Measurements from ENCODE around the gene ARSH. TPM values are rescaled to one million over a fixed set of nuclear protein-coding genes. Genes with fewer than 3 reads are reported as not detected.
"Not testable (repeated sequence)": the region's sequence is repeated elsewhere in the genome, so short reads cannot be mapped to it uniquely, and the experiment has no call there.

Gene ARSH
- total and polyA plus RNA-seq, 4 donors: 0.02 TPM; not detected in 3

DNA sequence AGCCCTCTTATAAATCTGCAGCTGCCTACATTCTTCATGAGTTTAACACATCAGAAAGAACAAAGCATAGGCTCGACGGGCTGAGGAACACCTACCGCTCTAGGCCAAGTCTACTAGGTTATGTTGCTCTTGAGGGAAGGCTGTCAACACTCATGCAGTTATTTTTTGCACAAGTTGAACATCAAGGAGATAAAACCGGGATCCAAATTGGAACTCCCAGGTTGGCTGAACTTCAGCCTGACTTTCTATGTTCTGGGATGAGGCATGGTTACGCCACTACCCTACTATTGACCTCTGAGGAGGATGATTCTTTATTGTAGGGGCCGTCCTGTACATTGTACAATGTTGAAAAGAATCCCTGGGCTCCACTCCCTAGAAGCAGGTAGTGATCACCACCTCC lies 37.3 kb upstream of the ARSH start:
- Histone ChIP-seq H3K27ac (ENCODE audit: low read depth in 1 of 2, low read length in 1 of 2) (no peak overlapping the region), H3K4me3 (no peak overlapping the region), H3K9me3 (ENCODE audit: control insufficient read depth in 4 of 4, insufficient read depth in 3 of 4, low read length in 3 of 4) (peaks cover 0 to 5% (median 0%) of the 10 kb centered on the region in 4 donors), H3K9ac (ENCODE audit: insufficient read depth in 1 of 2, low read length in 2 of 2) (no peak overlapping the region), H3K36me3 (ENCODE audit: control insufficient read depth in 4 of 4, insufficient read depth in 4 of 4, low read length in 4 of 4) (no peaks in the 10 kb centered on the region), H3K4me1 (ENCODE audit: control insufficient read depth in 5 of 5, insufficient read depth in 5 of 5, low read length in 5 of 5) (no peaks in the 10 kb centered on the region), H3K27me3 (ENCODE audit: control insufficient read depth in 3 of 3, insufficient read depth in 3 of 3, low read length in 2 of 3) (peaks cover 0 to 19% (median 3%) of the 10 kb centered on the region in 3 donors)
- 75 to 90% methylated on average over 6 of the region's 6 CpGs for WGBS, 2 donors
- TF ChIP-seq, protein P1, sequence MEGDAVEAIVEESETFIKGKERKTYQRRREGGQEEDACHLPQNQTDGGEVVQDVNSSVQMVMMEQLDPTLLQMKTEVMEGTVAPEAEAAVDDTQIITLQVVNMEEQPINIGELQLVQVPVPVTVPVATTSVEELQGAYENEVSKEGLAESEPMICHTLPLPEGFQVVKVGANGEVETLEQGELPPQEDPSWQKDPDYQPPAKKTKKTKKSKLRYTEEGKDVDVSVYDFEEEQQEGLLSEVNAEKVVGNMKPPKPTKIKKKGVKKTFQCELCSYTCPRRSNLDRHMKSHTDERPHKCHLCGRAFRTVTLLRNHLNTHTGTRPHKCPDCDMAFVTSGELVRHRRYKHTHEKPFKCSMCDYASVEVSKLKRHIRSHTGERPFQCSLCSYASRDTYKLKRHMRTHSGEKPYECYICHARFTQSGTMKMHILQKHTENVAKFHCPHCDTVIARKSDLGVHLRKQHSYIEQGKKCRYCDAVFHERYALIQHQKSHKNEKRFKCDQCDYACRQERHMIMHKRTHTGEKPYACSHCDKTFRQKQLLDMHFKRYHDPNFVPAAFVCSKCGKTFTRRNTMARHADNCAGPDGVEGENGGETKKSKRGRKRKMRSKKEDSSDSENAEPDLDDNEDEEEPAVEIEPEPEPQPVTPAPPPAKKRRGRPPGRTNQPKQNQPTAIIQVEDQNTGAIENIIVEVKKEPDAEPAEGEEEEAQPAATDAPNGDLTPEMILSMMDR (IDR thresholded peaks at IDR 0.05; ENCODE audit: control extremely low read depth, extremely low read depth): no peak
- DNase-seq: no peak
- ATAC-seq (ENCODE audit: insufficient read depth, low FRiP score): no peak

DNA sequence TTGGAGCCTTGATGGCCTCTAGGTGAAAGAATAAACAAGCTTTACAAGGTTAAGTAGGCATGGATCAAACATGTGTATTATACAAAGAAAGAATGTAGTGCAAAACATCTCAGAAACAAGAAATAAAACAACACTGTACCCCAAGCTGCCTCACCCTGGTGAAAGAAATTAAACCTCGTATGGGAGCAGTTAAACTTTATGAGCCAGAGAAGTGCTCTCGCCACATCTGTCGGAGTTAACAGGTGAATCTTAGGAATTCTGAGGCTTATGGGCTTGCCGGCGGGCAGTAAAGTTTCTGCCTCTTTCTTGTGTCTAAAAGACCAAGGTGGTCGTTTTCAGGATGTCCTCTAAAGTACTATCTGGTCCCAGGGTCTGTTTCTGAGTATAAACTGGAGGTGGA lies 34.0 kb upstream of the ARSH start:
- H3K36me3 ChIP-seq (ENCODE audit: control insufficient read depth in 4 of 4, insufficient read depth in 4 of 4, low read length in 4 of 4): no peaks in the 10 kb centered on the region
- no peak overlapping the region for H3K4me3 ChIP-seq
- no peaks in the 10 kb centered on the region for H3K4me1 ChIP-seq (ENCODE audit: control insufficient read depth in 5 of 5, insufficient read depth in 5 of 5, low read length in 5 of 5)
- WGBS, 2 donors: 88 to 93% methylated on average over 6 of the region's 6 CpGs
- ATAC-seq (ENCODE audit: insufficient read depth, low FRiP score) (no peak), DNase-seq (no peak)
- no peak overlapping the region for H3K27ac ChIP-seq (ENCODE audit: low read depth in 1 of 2, low read length in 1 of 2)
- H3K9me3 ChIP-seq (ENCODE audit: control insufficient read depth in 4 of 4, insufficient read depth in 3 of 4, low read length in 3 of 4): peaks cover 0 to 5% (median 0%) of the 10 kb centered on the region in 4 donors
- TF ChIP-seq, protein P1 (IDR thresholded peaks at IDR 0.05; ENCODE audit: control extremely low read depth, extremely low read depth): no peak
- H3K9ac ChIP-seq (ENCODE audit: insufficient read depth in 1 of 2, low read length in 2 of 2): no peak overlapping the region
- peaks cover 0 to 16% (median 3%) of the 10 kb centered on the region in 3 donors for H3K27me3 ChIP-seq (ENCODE audit: control insufficient read depth in 3 of 3, insufficient read depth in 3 of 3, low read length in 2 of 3)

DNA sequence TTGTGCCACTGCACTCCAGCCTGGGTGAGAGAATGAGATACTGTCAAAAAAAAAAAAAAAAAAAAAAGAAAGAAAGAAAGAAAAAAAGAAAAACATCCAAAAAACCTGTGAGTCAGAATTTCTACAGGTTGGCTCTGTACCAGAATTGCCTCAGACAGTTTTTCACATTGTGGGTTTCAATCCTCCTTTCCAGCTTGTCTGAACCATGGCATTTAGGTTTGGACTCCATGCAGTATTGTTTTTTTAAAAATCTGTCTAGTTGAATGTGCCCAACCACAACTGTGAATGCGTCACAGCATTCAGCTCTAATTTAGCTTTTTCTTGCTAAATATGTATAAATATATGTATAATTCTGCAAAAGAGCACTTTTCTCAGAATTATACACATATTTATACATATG lies 31.4 kb upstream of the ARSH start:
- no peak overlapping the region for H3K9ac ChIP-seq (ENCODE audit: insufficient read depth in 1 of 2, low read length in 2 of 2)
- H3K27me3 ChIP-seq (ENCODE audit: control insufficient read depth in 3 of 3, insufficient read depth in 3 of 3, low read length in 2 of 3): peaks cover 0 to 9% (median 3%) of the 10 kb centered on the region in 3 donors
- H3K27ac ChIP-seq (ENCODE audit: low read depth in 1 of 2, low read length in 1 of 2): no peak overlapping the region
- H3K36me3 ChIP-seq (ENCODE audit: control insufficient read depth in 4 of 4, insufficient read depth in 4 of 4, low read length in 4 of 4): no peaks in the 10 kb centered on the region
- no peaks in the 10 kb centered on the region for H3K4me1 ChIP-seq (ENCODE audit: control insufficient read depth in 5 of 5, insufficient read depth in 5 of 5, low read length in 5 of 5)
- TF ChIP-seq, protein P1 (IDR thresholded peaks at IDR 0.05; ENCODE audit: control extremely low read depth, extremely low read depth): no peak
- H3K9me3 ChIP-seq (ENCODE audit: control insufficient read depth in 4 of 4, insufficient read depth in 3 of 4, low read length in 3 of 4): peaks cover 0 to 5% (median 0%) of the 10 kb centered on the region in 4 donors
- no peak overlapping the region for H3K4me3 ChIP-seq
- WGBS, 2 donors: 91 to 100% methylated on average over 1 of the region's 1 CpG
- no peak for DNase-seq
- no peak for ATAC-seq (ENCODE audit: insufficient read depth, low FRiP score)

DNA sequence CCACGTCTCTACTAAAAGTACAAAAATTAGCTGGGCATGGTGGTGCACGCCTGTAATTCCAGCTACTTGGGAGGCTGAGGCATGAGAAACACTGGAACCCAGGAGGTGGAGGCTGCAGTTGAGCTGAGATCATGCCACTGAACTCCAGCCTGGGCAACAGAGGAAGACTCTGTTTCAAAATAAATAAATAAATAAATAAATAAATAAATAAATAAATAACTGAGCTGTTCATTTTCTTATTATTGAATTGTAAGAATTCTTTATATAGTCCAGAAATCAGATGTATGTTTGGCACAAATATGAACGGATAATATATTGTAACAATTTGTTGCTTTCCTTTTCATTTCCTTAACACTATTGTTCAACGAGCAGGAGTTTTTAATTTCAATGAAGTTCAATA lies 27.7 kb upstream of the ARSH start:
- not testable (repeated sequence) for H3K27ac ChIP-seq (ENCODE audit: low read depth in 1 of 2, low read length in 1 of 2); H3K4me1 ChIP-seq (ENCODE audit: control insufficient read depth in 5 of 5, insufficient read depth in 5 of 5, low read length in 5 of 5); H3K4me3 ChIP-seq; H3K9ac ChIP-seq (ENCODE audit: insufficient read depth in 1 of 2, low read length in 2 of 2); DNase-seq; H3K9me3 ChIP-seq (ENCODE audit: control insufficient read depth in 4 of 4, insufficient read depth in 3 of 4, low read length in 3 of 4); ATAC-seq (ENCODE audit: insufficient read depth, low FRiP score); H3K27me3 ChIP-seq (ENCODE audit: control insufficient read depth in 3 of 3, insufficient read depth in 3 of 3, low read length in 2 of 3); H3K36me3 ChIP-seq (ENCODE audit: control insufficient read depth in 4 of 4, insufficient read depth in 4 of 4, low read length in 4 of 4)
- WGBS, 2 donors: 87 to 95% methylated on average over 4 of the region's 4 CpGs

All from lung (tissue), 12 donors.